Measurements from ENCODE around the gene FFAR4.

FFAR4 gene

DNA sequence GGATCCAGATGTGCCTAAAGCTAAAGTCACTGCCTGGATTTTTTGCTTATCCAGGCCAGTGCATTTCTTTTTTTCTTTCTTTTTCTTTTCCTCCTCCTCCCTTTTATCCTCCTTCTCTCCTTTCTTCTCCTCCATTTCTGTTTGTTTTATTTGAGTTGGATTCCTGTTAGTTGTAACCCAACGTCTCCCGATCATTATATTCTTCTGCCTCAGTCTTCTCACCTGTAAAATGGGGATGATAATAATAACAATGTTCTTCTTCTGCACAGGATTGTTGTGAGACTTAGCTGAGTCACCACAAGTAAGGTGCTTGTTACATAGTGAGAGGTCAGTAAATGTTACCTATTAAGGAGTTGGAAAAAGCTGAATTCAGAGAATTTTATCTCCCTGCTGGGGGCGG is 13.7 kb upstream of the FFAR4 start:
- Histone ChIP-seq H3K4me3 (ENCODE audit: low read length) (no peak overlapping the region), H3K27ac (ENCODE audit: low read length) (no peak overlapping the region), H3K9me3 (ENCODE audit: control insufficient read depth, insufficient read depth, low read length) (no peaks in the 10 kb centered on the region), H3K27me3 (ENCODE audit: control insufficient read depth, insufficient read depth, low read length) (no peaks in the 10 kb centered on the region; the same call in 1 of the 2 replicates), H3K4me1 (ENCODE audit: control insufficient read depth, insufficient read depth, low read length) (peaks cover 1% of the 10 kb centered on the region; the same call in 1 of the 2 replicates), H3K36me3 (ENCODE audit: control insufficient read depth, insufficient read depth, low read length) (no peaks in the 10 kb centered on the region)
- WGBS (ENCODE audit: insufficient coverage, insufficient read length), result no CpG with 5 or more reads among the region's 3 CpGs
- no peak for DNase-seq (ENCODE audit: low read depth, low spot score)

DNA sequence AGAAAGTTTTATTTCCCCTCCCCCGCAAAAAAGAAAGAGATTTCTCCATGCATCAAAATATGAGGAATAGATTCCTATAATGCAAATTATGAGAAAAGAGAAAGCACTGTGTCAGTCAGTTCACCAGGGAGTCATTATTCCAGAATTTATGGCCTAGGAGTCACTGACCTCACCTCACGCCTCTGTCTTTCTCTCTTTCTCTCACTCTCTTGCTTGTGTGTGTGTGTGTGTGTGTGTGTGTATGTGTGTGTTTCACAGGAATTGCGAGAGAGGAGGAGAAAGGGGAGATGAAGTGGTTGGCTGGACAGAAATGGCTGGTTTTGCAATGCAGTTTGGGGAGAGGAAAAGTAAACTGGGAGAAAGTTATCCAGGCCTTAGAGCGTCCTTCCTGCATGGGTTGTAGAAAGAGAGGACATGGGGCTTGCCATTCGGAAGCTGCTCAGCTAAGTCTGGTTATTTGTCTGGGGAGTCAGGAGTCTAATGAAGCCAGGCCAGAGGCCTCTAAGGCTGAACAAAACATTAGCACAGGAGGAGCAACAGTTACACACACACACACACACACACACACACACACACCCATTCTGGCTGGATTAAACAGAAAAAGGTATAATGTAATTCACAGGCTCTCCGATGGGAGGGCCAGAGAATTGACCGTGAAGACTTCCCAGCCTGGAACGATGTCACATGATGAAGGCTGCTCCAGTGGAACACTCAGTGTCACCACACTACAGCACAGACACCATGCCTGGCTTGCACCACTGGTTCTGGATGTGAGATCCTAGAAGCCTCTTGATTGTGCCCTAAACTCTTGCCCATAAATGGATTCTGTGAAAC is 12.8 kb upstream of the FFAR4 start:
- H3K4me1 ChIP-seq (ENCODE audit: control insufficient read depth, insufficient read depth, low read length), result no peaks in the 10 kb centered on the region
- H3K36me3 ChIP-seq (ENCODE audit: control insufficient read depth, insufficient read depth, low read length), result no peaks in the 10 kb centered on the region
- H3K9me3 ChIP-seq (ENCODE audit: control insufficient read depth, insufficient read depth, low read length), result no peaks in the 10 kb centered on the region
- H3K27me3 ChIP-seq (ENCODE audit: control insufficient read depth, insufficient read depth, low read length), result no peaks in the 10 kb centered on the region; the same call in 1 of the 2 replicates
- DNase-seq (ENCODE audit: low read depth, low spot score), result no peak
- H3K4me3 ChIP-seq (ENCODE audit: low read length), result no peak overlapping the region
- WGBS (ENCODE audit: insufficient coverage, insufficient read length), result no CpG with 5 or more reads among the region's 8 CpGs
- H3K27ac ChIP-seq (ENCODE audit: low read length), result no peak overlapping the region

DNA sequence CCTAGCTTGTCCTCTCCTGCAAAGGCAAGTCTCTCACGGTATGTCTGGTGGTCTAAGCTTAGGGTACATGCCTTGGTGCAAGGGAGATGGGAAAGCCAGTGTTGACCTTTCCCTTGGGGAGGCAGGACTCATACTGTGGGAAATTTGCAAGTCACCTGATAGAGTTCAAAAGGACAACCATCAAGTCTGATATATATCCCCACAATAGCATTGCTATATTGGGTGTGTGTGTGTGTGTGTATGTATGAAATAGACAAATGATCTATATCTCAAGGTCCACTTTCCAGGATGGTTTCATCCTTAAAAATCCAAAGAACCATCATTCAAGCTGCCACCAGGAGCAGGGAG is 12.2 kb upstream of the FFAR4 start:
- Histone ChIP-seq H3K4me1 (ENCODE audit: control insufficient read depth, insufficient read depth, low read length) (no peaks in the 10 kb centered on the region), H3K27ac (ENCODE audit: low read length) (no peak overlapping the region), H3K36me3 (ENCODE audit: control insufficient read depth, insufficient read depth, low read length) (no peaks in the 10 kb centered on the region), H3K4me3 (ENCODE audit: low read length) (no peak overlapping the region), H3K27me3 (ENCODE audit: control insufficient read depth, insufficient read depth, low read length) (no peaks in the 10 kb centered on the region; the same call in 1 of the 2 replicates), H3K9me3 (ENCODE audit: control insufficient read depth, insufficient read depth, low read length) (no peaks in the 10 kb centered on the region)
- no peak for DNase-seq (ENCODE audit: low read depth, low spot score)
- no CpG with 5 or more reads among the region's 1 CpG for WGBS (ENCODE audit: insufficient coverage, insufficient read length)

DNA sequence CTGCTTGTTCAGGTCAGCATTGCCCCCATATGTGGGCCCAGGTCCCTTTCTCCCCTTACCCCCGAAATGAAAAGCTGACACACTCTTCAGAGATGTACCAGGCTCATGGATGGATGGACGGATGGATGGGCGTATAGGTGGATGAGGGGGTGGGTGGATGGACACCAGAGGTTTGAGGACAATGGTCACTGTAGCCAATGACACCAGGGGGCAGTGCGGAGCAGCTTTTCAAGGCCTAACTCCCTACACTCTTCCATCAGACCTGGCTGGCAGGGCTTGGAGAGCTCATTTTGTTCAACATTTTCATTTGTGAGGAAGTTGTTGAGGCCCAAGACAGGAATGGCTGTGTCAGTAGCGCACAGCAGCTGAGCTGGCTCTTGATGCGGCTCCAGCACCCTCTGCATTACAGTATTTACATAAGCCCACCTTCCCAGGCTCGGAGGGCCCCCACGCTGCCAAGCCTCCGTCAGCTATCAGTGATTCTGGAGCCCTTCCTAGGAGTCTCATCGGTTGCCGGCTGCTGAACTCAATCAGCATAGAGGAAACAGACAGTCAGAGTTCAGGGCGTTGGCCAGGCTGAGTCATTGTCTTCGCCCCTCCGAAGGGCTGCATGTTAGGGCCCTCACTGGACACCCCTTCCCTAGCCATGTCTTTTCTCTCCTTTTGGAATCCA is 11.6 kb upstream of the FFAR4 start:
- Histone ChIP-seq H3K4me3 (ENCODE audit: low read length) (no peak overlapping the region), H3K27ac (ENCODE audit: low read length) (no peak overlapping the region)

GRCh38 chr10:93559490-93559889 is 7.0 kb upstream of the FFAR4 start:
- Histone ChIP-seq H3K27me3 (ENCODE audit: control insufficient read depth, insufficient read depth, low read length) (no peaks in the 10 kb centered on the region), H3K9me3 (ENCODE audit: control insufficient read depth, insufficient read depth, low read length) (no peaks in the 10 kb centered on the region), H3K36me3 (ENCODE audit: control insufficient read depth, insufficient read depth, low read length) (no peaks in the 10 kb centered on the region), H3K4me1 (ENCODE audit: control insufficient read depth, insufficient read depth, low read length) (no peaks in the 10 kb centered on the region), H3K4me3 (ENCODE audit: low read length) (no peak overlapping the region), H3K27ac (ENCODE audit: low read length) (no peak overlapping the region)
- DNase-seq (ENCODE audit: low read depth, low spot score), result no peak
- no CpG with 5 or more reads among the region's 9 CpGs for WGBS (ENCODE audit: insufficient coverage, insufficient read length)

More for the DNA sequence above, 11.6 kb upstream of the FFAR4 start:
- no peaks in the 10 kb centered on the region; the same call in 1 of the 2 replicates for H3K27me3 ChIP-seq (ENCODE audit: control insufficient read depth, insufficient read depth, low read length)
- H3K36me3 ChIP-seq (ENCODE audit: control insufficient read depth, insufficient read depth, low read length), result no peaks in the 10 kb centered on the region
- H3K4me1 ChIP-seq (ENCODE audit: control insufficient read depth, insufficient read depth, low read length), result no peaks in the 10 kb centered on the region
- H3K9me3 ChIP-seq (ENCODE audit: control insufficient read depth, insufficient read depth, low read length), result no peaks in the 10 kb centered on the region
- peak; percentile 83 for DNase-seq (ENCODE audit: low read depth, low spot score)
- no CpG with 5 or more reads among the region's 14 CpGs for WGBS (ENCODE audit: insufficient coverage, insufficient read length)

DNA sequence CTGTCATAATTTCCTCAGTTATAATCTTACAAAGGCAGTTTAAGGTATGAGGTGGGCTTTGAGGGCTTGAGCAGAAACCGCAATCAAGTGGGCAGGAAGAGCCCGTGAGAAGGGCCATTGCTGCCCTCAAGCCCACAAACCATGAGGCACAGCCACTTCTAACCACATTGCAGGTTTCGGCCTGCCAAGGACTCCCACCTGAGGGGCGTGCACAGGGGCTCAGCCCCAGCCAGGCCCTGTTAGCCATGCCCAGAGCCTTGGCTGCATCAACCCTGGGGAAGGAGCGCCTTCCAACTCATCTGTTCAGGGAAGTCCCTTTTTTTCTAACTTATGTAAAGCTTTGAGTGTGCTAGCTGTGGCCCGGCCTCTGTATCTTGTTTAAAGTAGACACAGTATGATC is 5.9 kb upstream of the FFAR4 start:
- H3K9me3 ChIP-seq (ENCODE audit: control insufficient read depth, insufficient read depth, low read length), result no peaks in the 10 kb centered on the region
- no peak overlapping the region for H3K27ac ChIP-seq (ENCODE audit: low read length)
- no CpG with 5 or more reads among the region's 6 CpGs for WGBS (ENCODE audit: insufficient coverage, insufficient read length)
- no peaks in the 10 kb centered on the region for H3K4me1 ChIP-seq (ENCODE audit: control insufficient read depth, insufficient read depth, low read length)
- no peak overlapping the region for H3K4me3 ChIP-seq (ENCODE audit: low read length)
- DNase-seq (ENCODE audit: low read depth, low spot score), result no peak
- H3K27me3 ChIP-seq (ENCODE audit: control insufficient read depth, insufficient read depth, low read length), result peaks cover 3% of the 10 kb centered on the region; the same call in 1 of the 2 replicates
- H3K36me3 ChIP-seq (ENCODE audit: control insufficient read depth, insufficient read depth, low read length), result no peaks in the 10 kb centered on the region

DNA sequence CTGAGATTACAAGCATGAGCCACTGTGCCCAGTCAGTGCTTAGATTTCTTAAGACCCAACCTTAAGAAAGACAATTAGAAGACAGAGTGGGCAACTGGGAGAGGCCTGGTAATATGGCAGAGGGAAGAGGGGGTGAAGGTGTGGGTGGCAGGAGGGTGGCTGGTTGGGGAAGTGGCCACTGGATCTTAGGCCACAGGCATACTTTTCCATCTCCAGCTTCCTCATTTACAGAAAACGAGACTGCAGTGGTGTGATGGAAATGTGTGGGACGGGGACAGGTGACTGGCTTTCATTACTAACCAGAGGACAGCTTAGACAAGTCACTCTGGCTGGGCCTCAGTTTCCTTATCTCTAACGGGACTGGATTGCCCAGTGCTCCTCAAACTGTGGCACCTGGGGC is 1.0 kb upstream of the FFAR4 start:
- DNase-seq (ENCODE audit: low read depth, low spot score), result no peak
- Histone ChIP-seq H3K27ac (ENCODE audit: low read length) (no peak overlapping the region), H3K4me3 (ENCODE audit: low read length) (no peak overlapping the region), H3K4me1 (ENCODE audit: control insufficient read depth, insufficient read depth, low read length) (peaks cover 2% of the 10 kb centered on the region), H3K9me3 (ENCODE audit: control insufficient read depth, insufficient read depth, low read length) (no peaks in the 10 kb centered on the region), H3K27me3 (ENCODE audit: control insufficient read depth, insufficient read depth, low read length) (peaks cover 43% of the 10 kb centered on the region), H3K36me3 (ENCODE audit: control insufficient read depth, insufficient read depth, low read length) (no peaks in the 10 kb centered on the region)
- no CpG with 5 or more reads among the region's 3 CpGs for WGBS (ENCODE audit: insufficient coverage, insufficient read length)

GRCh38 chr10:93567277-93568104 is 1.0 kb downstream of the FFAR4 start:
- peaks cover 2% of the 10 kb centered on the region for H3K4me1 ChIP-seq (ENCODE audit: control insufficient read depth, insufficient read depth, low read length)
- no peaks in the 10 kb centered on the region for H3K36me3 ChIP-seq (ENCODE audit: control insufficient read depth, insufficient read depth, low read length)
- H3K9me3 ChIP-seq (ENCODE audit: control insufficient read depth, insufficient read depth, low read length), result no peaks in the 10 kb centered on the region
- no peak overlapping the region for H3K27ac ChIP-seq (ENCODE audit: low read length)
- no peak for DNase-seq (ENCODE audit: low read depth, low spot score)
- H3K27me3 ChIP-seq (ENCODE audit: control insufficient read depth, insufficient read depth, low read length), result peaks cover 52% of the 10 kb centered on the region
- no CpG with 5 or more reads among the region's 33 CpGs for WGBS (ENCODE audit: insufficient coverage, insufficient read length)
- H3K4me3 ChIP-seq (ENCODE audit: low read length), result peak overlapping the region; percentile 39; the same call in 1 of the 2 replicates

- Histone ChIP-seq H3K27me3 (ENCODE audit: control insufficient read depth, insufficient read depth, low read length) (peaks cover 52% of the 10 kb centered on the region), H3K27ac (ENCODE audit: low read length) (no peak overlapping the region), H3K4me1 (ENCODE audit: control insufficient read depth, insufficient read depth, low read length) (peaks cover 2% of the 10 kb centered on the region), H3K9me3 (ENCODE audit: control insufficient read depth, insufficient read depth, low read length) (no peaks in the 10 kb centered on the region), H3K36me3 (ENCODE audit: control insufficient read depth, insufficient read depth, low read length) (no peaks in the 10 kb centered on the region), H3K4me3 (ENCODE audit: low read length) (no peak overlapping the region)
- no CpG with 5 or more reads among the region's 21 CpGs for WGBS (ENCODE audit: insufficient coverage, insufficient read length)
- no peak for DNase-seq (ENCODE audit: low read depth, low spot score)
Observed at GRCh38 chr10:93568105-93568390, 1.6 kb downstream of the FFAR4 start.

- no peaks in the 10 kb centered on the region for H3K36me3 ChIP-seq (ENCODE audit: control insufficient read depth, insufficient read depth, low read length)
- no peak overlapping the region for H3K27ac ChIP-seq (ENCODE audit: low read length)
- H3K9me3 ChIP-seq (ENCODE audit: control insufficient read depth, insufficient read depth, low read length), result no peaks in the 10 kb centered on the region
- WGBS (ENCODE audit: insufficient coverage, insufficient read length), result no CpG with 5 or more reads among the region's 3 CpGs
- H3K4me1 ChIP-seq (ENCODE audit: control insufficient read depth, insufficient read depth, low read length), result peaks cover 2% of the 10 kb centered on the region
- no peak for DNase-seq (ENCODE audit: low read depth, low spot score)
- H3K4me3 ChIP-seq (ENCODE audit: low read length), result no peak overlapping the region
- peaks cover 51% of the 10 kb centered on the region for H3K27me3 ChIP-seq (ENCODE audit: control insufficient read depth, insufficient read depth, low read length)
Observed at GRCh38 chr10:93570383-93570782, 3.9 kb downstream of the FFAR4 start.
